ENCODE data around the gene NRG2.

Gene NRG2

GRCh38 chr5:139926797-139927503 is 116.1 kb downstream of the NRG2 start:
- no peak for DNase-seq

GRCh38 chr5:139925650-139926640 is 117.2 kb downstream of the NRG2 start:
- no peak for DNase-seq

GRCh38 chr5:139925216-139925562 is 117.9 kb downstream of the NRG2 start:
- DNase-seq, result no peak

- DNase-seq, result no peak
Measured at GRCh38 chr5:139924294-139925215, 118.5 kb downstream of the NRG2 start.

GRCh38 chr5:139919308-139919707 is 123.8 kb downstream of the NRG2 start:
- no peak for DNase-seq

GRCh38 chr5:139915834-139916233 is 127.3 kb downstream of the NRG2 start:
- DNase-seq, result no peak

- DNase-seq, result no peak
Measured at GRCh38 chr5:139915266-139915665, 127.8 kb downstream of the NRG2 start.

- DNase-seq, result no peak
Measured at GRCh38 chr5:139914218-139914807, 128.8 kb downstream of the NRG2 start.

GRCh38 chr5:139912804-139913203 is 130.3 kb downstream of the NRG2 start:
- no peak for DNase-seq

GRCh38 chr5:139912158-139912557 is 130.9 kb downstream of the NRG2 start:
- DNase-seq, result no peak

GRCh38 chr5:139911425-139912120 is 131.5 kb downstream of the NRG2 start:
- DNase-seq, result no peak

GRCh38 chr5:139910901-139911300 is 132.2 kb downstream of the NRG2 start:
- no peak for DNase-seq

- DNase-seq, result no peak
Measured at GRCh38 chr5:139910036-139910435, 133.1 kb downstream of the NRG2 start.

GRCh38 chr5:139908749-139909148 is 134.3 kb downstream of the NRG2 start:
- no peak for DNase-seq

GRCh38 chr5:139906661-139907060 is 136.4 kb downstream of the NRG2 start:
- DNase-seq, result no peak

GRCh38 chr5:139904816-139905661 is 138.1 kb downstream of the NRG2 start:
- no peak for DNase-seq

- DNase-seq, result no peak
Measured at GRCh38 chr5:139904566-139904815, 138.6 kb downstream of the NRG2 start.

- DNase-seq, result no peak
Measured at GRCh38 chr5:139903795-139904565, 139.1 kb downstream of the NRG2 start.

- no peak for DNase-seq
Measured at GRCh38 chr5:139903450-139903794, 139.7 kb downstream of the NRG2 start.

GRCh38 chr5:139901986-139902385 is 141.1 kb downstream of the NRG2 start:
- no peak for DNase-seq

- no peak for DNase-seq
Measured at GRCh38 chr5:139901251-139901575, 141.9 kb downstream of the NRG2 start.

Measured in cortex of kidney (tissue), 1 donor.